Ishikawa (cell line): ENCODE measurements around the gene PP2D1.

ENCODE experiments used
- CEBPB ChIP-seq: IDR thresholded peaks from 2 replicates; pipeline ENCODE4 v1.6.1; 2012
- CREB1 ChIP-seq: IDR thresholded peaks from 2 replicates; pipeline ENCODE4 v1.6.1; 2012; ENCODE audit warnings: low read depth
- EGR1 ChIP-seq: IDR thresholded peaks from 2 replicates; pipeline ENCODE4 v1.6.1; 2012
- EP300 ChIP-seq: IDR thresholded peaks from 2 replicates; pipeline ENCODE4 v1.6.1; 2012; ENCODE audit warnings: borderline replicate concordance
- FOXM1 ChIP-seq: IDR thresholded peaks from 2 replicates; pipeline ENCODE4 v1.6.1; 2012; ENCODE audit warnings: low read depth, borderline replicate concordance
- MAX ChIP-seq: IDR thresholded peaks from 2 replicates; pipeline ENCODE4 v1.6.1; 2012
- NFIC ChIP-seq: IDR thresholded peaks from 2 replicates; pipeline ENCODE4 v1.6.1; 2012
- RAD21 ChIP-seq: IDR thresholded peaks from 2 replicates; pipeline ENCODE4 v1.6.1; 2012; ENCODE audit warnings: low read depth
- REST ChIP-seq: IDR thresholded peaks from 2 replicates; pipeline ENCODE4 v1.6.1; 2012; ENCODE audit warnings: low read depth, mild to moderate bottlenecking
- TAF1 ChIP-seq: IDR thresholded peaks from 2 replicates; pipeline ENCODE4 v1.6.1; 2012; ENCODE audit warnings: low read depth, mild to moderate bottlenecking
- TCF12 ChIP-seq: IDR thresholded peaks from 2 replicates; pipeline ENCODE4 v1.6.1; 2012; ENCODE audit warnings: low read depth
- TEAD4 ChIP-seq: IDR thresholded peaks from 2 replicates; pipeline ENCODE4 v1.6.1; 2012
- USF1 ChIP-seq: IDR thresholded peaks from 2 replicates; pipeline ENCODE4 v1.6.1; 2012
- YY1 ChIP-seq: IDR thresholded peaks from 2 replicates; pipeline ENCODE4 v1.6.1; 2012; ENCODE audit warnings: low read depth
- ZBTB7A ChIP-seq: IDR thresholded peaks from 2 replicates; pipeline ENCODE4 v1.6.1; 2012; ENCODE audit warnings: low read depth

PP2D1 gene

GRCh38 chr3:19947549-19948225, 64.4 kb downstream of the PP2D1 start:
- TF ChIP-seq TEAD4 = no peak
- peak; percentile 88 for TF ChIP-seq YY1
- TF ChIP-seq TAF1 = no peak; the same call in none of the 2 replicates
- TF ChIP-seq CREB1 = no peak
- no peak for TF ChIP-seq USF1
- TF ChIP-seq NFIC = no peak
- TF ChIP-seq EGR1 = no peak
- no peak for TF ChIP-seq TCF12

GRCh38 chr3:19946832-19947548, 65.1 kb downstream of the PP2D1 start, which contains the start of gene RAB5A:
TSS of gene RAB5A (plus strand) at chr3:19947097. CDS start at chr3:19950899, 3,802 bp downstream.
- TF ChIP-seq ZBTB7A = no peak; the same call in 1 of the 2 replicates
- TF ChIP-seq CREB1 = peak; percentile 91
- TF ChIP-seq YY1 = peak; percentile 87
- peak; percentile 96 for TF ChIP-seq USF1
- TF ChIP-seq NFIC = no peak
- no peak for TF ChIP-seq REST
- peak; percentile 50 for TF ChIP-seq TCF12
- no peak for TF ChIP-seq RAD21
- no peak for TF ChIP-seq FOXM1
- no peak for TF ChIP-seq EGR1
- no peak; the same call in 1 of the 2 replicates for TF ChIP-seq EP300
- no peak for TF ChIP-seq CEBPB
- peak; percentile 58 for TF ChIP-seq MAX
- peak; percentile 50; the same call in 1 of the 2 replicates for TF ChIP-seq TAF1
- peak; percentile 14; the same call in 1 of the 2 replicates for TF ChIP-seq TEAD4

- TF ChIP-seq TAF1 (no peak), YY1 (no peak), MAX (no peak), EGR1 (no peak), FOXM1 (no peak), ZBTB7A (no peak), CREB1 (no peak), RAD21 (no peak), REST (no peak), TCF12 (no peak), CEBPB (no peak), NFIC (no peak)
Measured at GRCh38 chr3:19945969-19946831, 65.9 kb downstream of the PP2D1 start.

GRCh38 chr3:19945534-19945933, 66.5 kb downstream of the PP2D1 start:
- TF ChIP-seq USF1 (no peak), EP300 (no peak), CREB1 (no peak), REST (no peak), EGR1 (no peak), ZBTB7A (no peak), MAX (no peak), CEBPB (no peak), YY1 (no peak), TCF12 (no peak), RAD21 (no peak), FOXM1 (no peak), TAF1 (no peak), NFIC (no peak)
